Esophagus muscularis mucosa (tissue), 4 donors: Measurements from ENCODE around the gene RAB11A.

Experiments
- CTCF ChIP-seq, 3 experiments: fragments of 200-600 bp in 2 of 3; fragments of 450-650 bp in 1 of 3; sonication (generic) in 2 of 3; IDR thresholded peaks; one replicate each; pipeline ENCODE4 v1.5.1; 2017 to 2019; ENCODE audit warnings: antibody characterized with exemption in 3 of 3, mild to moderate bottlenecking in 2 of 3, moderate library complexity in 1 of 3
- EP300 ChIP-seq: sonication (generic); formaldehyde crosslinking; IDR thresholded peaks from one replicate; pipeline ENCODE4 v1.6.1; 2017; ENCODE audit warnings: antibody characterized with exemption
- POLR2A ChIP-seq: fragments of 450-650 bp; IDR thresholded peaks from one replicate; pipeline ENCODE4 v1.6.1; 2017; ENCODE audit warnings: antibody characterized with exemption, moderate library complexity, mild to moderate bottlenecking, low read depth
- POLR2AphosphoS5 ChIP-seq, 2 donors: sonication (generic); formaldehyde crosslinking; IDR thresholded peaks; one replicate each; pipeline ENCODE4 v1.6.1; 2017; ENCODE audit warnings: antibody characterized with exemption in 2 of 2

DNA sequence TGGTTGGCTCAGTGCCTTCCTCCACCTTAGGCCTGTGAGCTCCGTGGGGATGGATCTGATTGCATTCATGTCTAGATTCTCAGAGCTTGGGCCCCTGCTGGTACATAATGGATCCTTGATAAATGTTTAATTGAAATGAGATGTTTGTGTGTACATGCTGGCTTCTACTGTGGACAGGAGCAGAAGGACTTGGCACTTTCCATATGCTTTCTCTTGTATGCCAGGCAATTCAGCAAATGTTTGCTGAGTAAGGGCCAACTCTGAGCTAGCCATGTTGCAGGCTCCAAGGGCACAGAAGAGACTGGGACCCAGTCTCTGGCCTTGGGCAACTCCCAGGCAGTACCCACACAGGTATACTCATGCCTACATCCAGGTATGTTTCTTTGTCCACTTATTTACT is 67.0 kb downstream of the RAB11A start:
- TF ChIP-seq CTCF (IDR thresholded peaks at IDR 0.05) = no peak
- no peak for TF ChIP-seq POLR2A
- no peak for TF ChIP-seq POLR2AphosphoS5 (IDR thresholded peaks at IDR 0.05)
- TF ChIP-seq EP300 = no peak
